Keratinocyte (primary cell): ENCODE data around the gene DMD.

Experiments
- EZH2 ChIP-seq: IDR thresholded peaks from one replicate; pipeline ENCODE4 v1.6.1; 2012; ENCODE audit warnings: inconsistent platforms, mild to moderate bottlenecking, low read length, moderate library complexity
- TF ChIP-seq, protein P1 (sequence below), 3 experiments: IDR thresholded peaks in 1 of 3; conservative IDR thresholded peaks in 1 of 3; optimal IDR thresholded peaks in 1 of 3; 2 replicates in 2 of 3; 3 replicates in 1 of 3; pipeline versions ENCODE3 to v1.5.1; 2011; ENCODE audit warnings: low read length in 3 of 3, mild to moderate bottlenecking in 3 of 3, moderate library complexity in 2 of 3, control low read depth in 1 of 3, inconsistent platforms in 1 of 3; ENCODE audit not compliant: insufficient read depth in 2 of 3; ENCODE audit errors: extremely low read depth in 1 of 3

DNA sequence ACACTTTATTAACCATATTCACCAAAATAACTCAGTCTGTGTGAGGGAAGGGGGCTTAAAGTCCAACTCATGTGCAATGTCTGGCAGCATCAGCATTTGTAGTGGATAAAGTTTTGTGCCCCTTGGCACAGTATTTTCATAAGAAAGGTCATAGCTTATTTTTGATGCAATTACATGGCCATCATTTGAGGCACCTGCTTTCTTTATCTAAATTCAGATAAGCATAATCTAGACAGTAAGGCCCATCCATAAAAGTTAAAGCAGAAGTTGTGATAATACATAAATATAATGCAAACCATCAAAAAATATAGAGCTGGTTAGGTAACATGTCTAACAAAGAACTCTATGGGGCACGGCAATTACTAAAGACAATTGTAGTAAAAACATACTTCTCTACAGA lies 763.7 kb downstream of the DMD start:
- TF ChIP-seq, protein P1, sequence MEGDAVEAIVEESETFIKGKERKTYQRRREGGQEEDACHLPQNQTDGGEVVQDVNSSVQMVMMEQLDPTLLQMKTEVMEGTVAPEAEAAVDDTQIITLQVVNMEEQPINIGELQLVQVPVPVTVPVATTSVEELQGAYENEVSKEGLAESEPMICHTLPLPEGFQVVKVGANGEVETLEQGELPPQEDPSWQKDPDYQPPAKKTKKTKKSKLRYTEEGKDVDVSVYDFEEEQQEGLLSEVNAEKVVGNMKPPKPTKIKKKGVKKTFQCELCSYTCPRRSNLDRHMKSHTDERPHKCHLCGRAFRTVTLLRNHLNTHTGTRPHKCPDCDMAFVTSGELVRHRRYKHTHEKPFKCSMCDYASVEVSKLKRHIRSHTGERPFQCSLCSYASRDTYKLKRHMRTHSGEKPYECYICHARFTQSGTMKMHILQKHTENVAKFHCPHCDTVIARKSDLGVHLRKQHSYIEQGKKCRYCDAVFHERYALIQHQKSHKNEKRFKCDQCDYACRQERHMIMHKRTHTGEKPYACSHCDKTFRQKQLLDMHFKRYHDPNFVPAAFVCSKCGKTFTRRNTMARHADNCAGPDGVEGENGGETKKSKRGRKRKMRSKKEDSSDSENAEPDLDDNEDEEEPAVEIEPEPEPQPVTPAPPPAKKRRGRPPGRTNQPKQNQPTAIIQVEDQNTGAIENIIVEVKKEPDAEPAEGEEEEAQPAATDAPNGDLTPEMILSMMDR (optimal IDR thresholded peaks at IDR 0.05 in 1 of 3, IDR thresholded peaks at IDR 0.05 in 1 of 3, conservative IDR thresholded peaks at IDR 0.05 in 1 of 3; ENCODE audit: extremely low read depth in 1 of 3, insufficient read depth in 2 of 3, low read length in 3 of 3), result no peak
- TF ChIP-seq EZH2, result no peak
